HCT116 (cell line): ENCODE measurements around the gene SPIRE2. TPM values are rescaled to one million over a fixed set of nuclear protein-coding genes. Genes with fewer than 3 reads are reported as not detected.

ENCODE experiments used
- ATAC-seq: fragments of 200-7000 bp; cut with Tn5 transposase; 2 replicates; pipeline ENCODE4 v1.9.1; 2020; ENCODE audit warnings: mild to moderate bottlenecking, moderate library complexity
- BruUV-seq: library from RNA; stranded (reverse); fragments of 400-500 nt; replicated peaks from 2 replicates; lab custom pipeline; 2021; lab: Mats Ljungman, UMichigan
- CTCF ChIA-PET: fragments of 300-600 bp; sonication (Branson Sonifier 250); formaldehyde crosslinking; loops from one replicate; lab custom pipeline; 2021; ENCODE audit warnings: antibody characterized with exemption; lab: Charles Lee
- POLR2A ChIA-PET: fragments of 300-600, 350-600 bp; sonication (Branson Sonifier 250); formaldehyde crosslinking; loops from one replicate; lab custom pipeline; 2021; ENCODE audit warnings: antibody characterized with exemption; lab: Charles Lee
- RAD21 ChIA-PET, 2 experiments: fragments of 300-600 bp; sonication (Branson Sonifier 250); formaldehyde crosslinking; loops; one replicate each; lab custom pipeline; 2023; ENCODE audit warnings: low total read pairs in 2 of 2; ENCODE audit not compliant: uncharacterized antibody in 2 of 2, unreplicated experiment in 2 of 2, low non-redundant PET in 1 of 2; lab: Charles Lee
- DNase-seq: peaks from one replicate; pipeline ENCODE4 v3.0.0-alpha.2; 2010; ENCODE audit warnings: low read depth, low spot score
- H2AFZ ChIP-seq: fragments of 200-600 bp; shearing (Covaris generic), sonication (generic); 2 replicates; pipeline ENCODE4 v1.6.1; 2017; ENCODE audit warnings: low read depth, mixed run types, mixed read lengths, antibody characterized with exemption, low read length; ENCODE audit not compliant: poor library complexity, severe bottlenecking
- H3K27ac ChIP-seq: 2 replicates; pipeline ENCODE4 v1.5.1; 2012; ENCODE audit warnings: low read depth, low read length
- H3K27me3 ChIP-seq: fragments of 200-600 bp; sonication (generic); 2 replicates; pipeline ENCODE4 v1.6.1; 2016; ENCODE audit warnings: mixed run types, low read length, mixed read lengths; ENCODE audit not compliant: insufficient read depth
- H3K36me3 ChIP-seq, 2 experiments: fragments of 200-500 bp in 1 of 2; fragments of 200-600 bp in 1 of 2; sonication (Bioruptor generic) in 1 of 2; sonication (generic) in 1 of 2; 2 replicates each; pipeline versions ENCODE4 v1.5.1 to v1.6.1; 2014 to 2016; ENCODE audit warnings: low read length in 2 of 2, inconsistent platforms in 1 of 2, mixed read lengths in 1 of 2, mixed run types in 1 of 2; ENCODE audit not compliant: insufficient read depth in 2 of 2, control insufficient read depth in 1 of 2
- H3K4me1 ChIP-seq, 2 experiments: fragments of 200-600 bp in 1 of 2; sonication (generic) in 1 of 2; 2 replicates each; pipeline versions ENCODE4 v1.5.1 to v1.6.1; 2012 to 2017; ENCODE audit warnings: low read length in 2 of 2, inconsistent platforms in 1 of 2, mild to moderate bottlenecking in 1 of 2, mixed read lengths in 1 of 2, mixed run types in 1 of 2, moderate library complexity in 1 of 2; ENCODE audit not compliant: insufficient read depth in 2 of 2, control insufficient read depth in 1 of 2
- H3K4me2 ChIP-seq: fragments of 200-600 bp; sonication (generic); 2 replicates; pipeline ENCODE4 v1.6.1; 2017; ENCODE audit warnings: mixed run types, low read length, mixed read lengths
- H3K4me3 ChIP-seq, 2 experiments: fragments of 200-600 bp in 1 of 2; sonication (generic) in 1 of 2; replicated peaks in 1 of 2; 2 replicates each; pipeline ENCODE4 v1.5.1; 2011 to 2016; ENCODE audit warnings: low read length in 2 of 2, control low read depth in 1 of 2, low read depth in 1 of 2, mild to moderate bottlenecking in 1 of 2, mixed read lengths in 1 of 2, mixed run types in 1 of 2
- H3K79me2 ChIP-seq: fragments of 200-600 bp; sonication (generic); 2 replicates; pipeline ENCODE4 v1.6.1; 2017; ENCODE audit warnings: mild to moderate bottlenecking, mixed run types, low read length, moderate library complexity, mixed read lengths; ENCODE audit not compliant: insufficient read depth
- H3K9ac ChIP-seq: fragments of 200-600 bp; sonication (generic); 2 replicates; pipeline ENCODE4 v1.6.1; 2016; ENCODE audit warnings: low read length, mixed read lengths
- H3K9me2 ChIP-seq: fragments of 200-600 bp; sonication (generic), shearing (Covaris generic); 2 replicates; pipeline ENCODE4 v1.6.1; 2017; ENCODE audit warnings: mixed run types, mild to moderate bottlenecking, moderate library complexity; ENCODE audit not compliant: insufficient read depth
- H3K9me3 ChIP-seq, 2 experiments: fragments of 200-500 bp in 1 of 2; fragments of 200-600 bp in 1 of 2; sonication (Bioruptor generic) in 1 of 2; sonication (generic) in 1 of 2; 2 replicates each; pipeline ENCODE4 v1.6.1; 2014 to 2017; ENCODE audit warnings: low read length in 2 of 2, mixed read lengths in 2 of 2, inconsistent platforms in 1 of 2, low read depth in 1 of 2, mild to moderate bottlenecking in 1 of 2, mixed run types in 1 of 2, moderate library complexity in 1 of 2; ENCODE audit not compliant: control insufficient read depth in 1 of 2, insufficient read depth in 1 of 2
- H4K20me1 ChIP-seq: fragments of 200-600 bp; sonication (generic), shearing (Covaris generic); 2 replicates; pipeline ENCODE4 v1.6.1; 2017; ENCODE audit warnings: mixed run types, mild to moderate bottlenecking, moderate library complexity; ENCODE audit not compliant: insufficient read depth
- CEBPB ChIP-seq: IDR thresholded peaks from 2 replicates; pipeline ENCODE4 v1.6.1; 2012; ENCODE audit warnings: low read depth
- EGR1 ChIP-seq: IDR thresholded peaks from 2 replicates; pipeline ENCODE4 v1.6.1; 2012; ENCODE audit warnings: low read depth
- ELF1 ChIP-seq: IDR thresholded peaks from 2 replicates; pipeline ENCODE4 v1.6.1; 2012; ENCODE audit warnings: low read depth, borderline replicate concordance
- EZH2 ChIP-seq: fragments of 200-600 bp; sonication (generic); IDR thresholded peaks from 2 replicates; pipeline ENCODE4 v1.6.1; 2017; ENCODE audit warnings: antibody characterized with exemption, mixed run types
- EZH2phosphoT487 ChIP-seq: fragments of 200-600 bp; IDR thresholded peaks from 2 replicates; pipeline ENCODE4 v1.6.1; 2018; ENCODE audit warnings: antibody characterized with exemption, borderline replicate concordance
- FOSL1 ChIP-seq: IDR thresholded peaks from 2 replicates; pipeline ENCODE4 v1.6.1; 2012; ENCODE audit warnings: low read depth
- JUND ChIP-seq: IDR thresholded peaks from 2 replicates; pipeline ENCODE4 v1.6.1; 2012
- POLR2A ChIP-seq: IDR thresholded peaks from 2 replicates; pipeline ENCODE4 v1.7.0; 2011; ENCODE audit warnings: borderline replicate concordance; ENCODE audit not compliant: insufficient read depth, insufficient read length; ENCODE audit errors: extremely low read depth
- RAD21 ChIP-seq: IDR thresholded peaks from 2 replicates; pipeline ENCODE4 v1.6.1; 2012; ENCODE audit warnings: low read depth, mild to moderate bottlenecking
- SRF ChIP-seq: IDR thresholded peaks from 2 replicates; pipeline ENCODE4 v1.6.1; 2012; ENCODE audit warnings: low read depth
- ZFX ChIP-seq: fragments of 450-650 bp; IDR thresholded peaks from 2 replicates; pipeline ENCODE4 v1.6.1; 2017
- intact Hi-C: fragments of 100-400 bp; cut with micrococcal nuclease; formaldehyde crosslinking; loops from 2 replicates; pipeline ENCODE4 v1.10.0; 2022
- total RNA-seq: library from RNA; stranded (reverse); gene quantifications from one replicate; pipeline ENCODE4 v1.2.1, GENCODE V29; 2021; ENCODE audit not compliant: unreplicated experiment
- TF ChIP-seq, protein P1 (sequence below): IDR thresholded peaks from 2 replicates; pipeline ENCODE4 v1.6.1; 2012; ENCODE audit warnings: low read depth
- TF ChIP-seq, protein P2 (sequence below): IDR thresholded peaks from 2 replicates; pipeline ENCODE4 v1.6.1; 2012
- TF ChIP-seq, protein P3 (sequence below), 3 experiments: fragments of 200-600 bp in 1 of 3; sonication (generic) in 1 of 3; IDR thresholded peaks in 2 of 3; conservative IDR thresholded peaks in 1 of 3; 2 replicates each; pipeline ENCODE4 v1.5.1; 2012 to 2017; ENCODE audit warnings: low read depth in 2 of 3, low read length in 2 of 3, antibody characterized with exemption in 1 of 3, borderline replicate concordance in 1 of 3, control low read depth in 1 of 3, mild to moderate bottlenecking in 1 of 3, mixed read lengths in 1 of 3, mixed run types in 1 of 3, moderate library complexity in 1 of 3; ENCODE audit not compliant: insufficient read depth in 1 of 3

SPIRE2 gene
- total RNA-seq, 1 experiment from 2014 or later: 21.2 TPM

DNA sequence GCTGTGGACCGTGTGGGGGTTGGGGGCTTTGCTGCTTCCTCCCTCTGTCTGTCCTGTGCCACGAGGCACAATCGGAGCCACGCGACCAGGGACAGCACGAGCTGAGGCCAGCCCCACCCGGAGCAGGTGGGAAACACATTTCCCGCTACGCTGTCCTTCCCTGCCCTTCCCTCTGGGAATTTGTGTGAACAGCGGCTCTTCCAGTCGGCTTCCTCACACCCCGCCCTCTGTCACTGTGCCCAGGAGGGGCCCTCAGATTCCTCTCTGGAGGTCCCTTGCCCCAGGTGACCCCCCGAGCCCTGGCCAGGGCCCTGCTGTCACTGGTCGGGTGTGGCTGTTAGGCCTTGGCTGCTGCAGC is 19.6 kb downstream of the SPIRE2 start:
- no peak overlapping the region for H3K27ac ChIP-seq
- RAD21 ChIA-PET: no interaction called here
- CTCF ChIA-PET: no interaction called here
- no peaks in the 10 kb centered on the region for H3K9me3 ChIP-seq
- peaks cover 0 to 3% of the 10 kb centered on the region in 2 experiments; a peak in 1 of 4 replicates for H3K4me1 ChIP-seq
- no peak for DNase-seq
- no peaks in the 10 kb centered on the region for H3K79me2 ChIP-seq
- no peak overlapping the region for H3K4me2 ChIP-seq
- intact Hi-C loops: no loop called here
- no peak overlapping the region for H2AFZ ChIP-seq
- no peak overlapping the region for H3K9ac ChIP-seq
- POLR2A ChIA-PET: no interaction called here
- H3K36me3 ChIP-seq: no peaks in the 10 kb centered on the region
- no peaks in the 10 kb centered on the region for H3K9me2 ChIP-seq
- no peaks in the 10 kb centered on the region for H4K20me1 ChIP-seq
- no TSS peak for BruUV-seq
- no peak for ATAC-seq
- H3K4me3 ChIP-seq: no peak overlapping the region
- TF ChIP-seq SRF: no peak
- TF ChIP-seq EGR1: no peak
- no peak for TF ChIP-seq RAD21
- no peaks in the 10 kb centered on the region for H3K27me3 ChIP-seq

DNA sequence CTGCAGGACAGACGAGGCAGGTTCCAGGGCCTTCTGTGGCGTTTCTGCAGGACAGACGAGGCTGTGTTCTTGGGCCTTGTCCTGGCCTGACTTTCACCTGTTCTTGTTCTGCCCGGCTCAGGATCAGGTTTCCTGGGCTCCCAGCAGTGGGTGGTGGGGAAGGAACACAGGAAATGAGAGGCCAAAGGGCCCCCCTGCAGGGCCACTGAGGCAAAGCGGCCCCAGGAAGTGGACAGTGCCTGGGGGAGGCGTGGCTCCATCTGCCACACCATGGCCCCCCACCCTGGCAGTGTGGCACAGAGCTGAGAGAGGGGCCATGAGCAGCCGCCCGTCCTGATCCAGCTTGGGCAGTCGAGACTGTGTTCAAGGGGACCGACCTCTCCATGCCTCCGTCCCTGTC is 20.7 kb downstream of the SPIRE2 start:
- ATAC-seq (no peak), DNase-seq (no peak)
- intact Hi-C loops: no loop called here
- no peaks in the 10 kb centered on the region for H3K79me2 ChIP-seq
- no peaks in the 10 kb centered on the region for H4K20me1 ChIP-seq
- no peaks in the 10 kb centered on the region for H3K9me2 ChIP-seq
- H2AFZ ChIP-seq: no peak overlapping the region
- no peak overlapping the region for H3K4me2 ChIP-seq
- H3K36me3 ChIP-seq: no peaks in the 10 kb centered on the region
- RAD21 ChIA-PET: no interaction called here
- CTCF ChIA-PET: no interaction called here
- H3K9me3 ChIP-seq: no peaks in the 10 kb centered on the region
- H3K27ac ChIP-seq: no peak overlapping the region
- POLR2A ChIA-PET: no interaction called here
- no peaks in the 10 kb centered on the region for H3K27me3 ChIP-seq
- no peak overlapping the region for H3K9ac ChIP-seq
- no peaks in the 10 kb centered on the region for H3K4me1 ChIP-seq
- no TSS peak for BruUV-seq
- H3K4me3 ChIP-seq: no peak overlapping the region
- TF ChIP-seq RAD21 (no peak), EZH2phosphoT487 (no peak), POLR2A (no peak), FOSL1 (no peak), JUND (no peak), ZFX (no peak), EZH2 (no peak), EGR1 (no peak), CEBPB (no peak), SRF (no peak), ELF1 (no peak)
- TF ChIP-seq, protein P1, sequence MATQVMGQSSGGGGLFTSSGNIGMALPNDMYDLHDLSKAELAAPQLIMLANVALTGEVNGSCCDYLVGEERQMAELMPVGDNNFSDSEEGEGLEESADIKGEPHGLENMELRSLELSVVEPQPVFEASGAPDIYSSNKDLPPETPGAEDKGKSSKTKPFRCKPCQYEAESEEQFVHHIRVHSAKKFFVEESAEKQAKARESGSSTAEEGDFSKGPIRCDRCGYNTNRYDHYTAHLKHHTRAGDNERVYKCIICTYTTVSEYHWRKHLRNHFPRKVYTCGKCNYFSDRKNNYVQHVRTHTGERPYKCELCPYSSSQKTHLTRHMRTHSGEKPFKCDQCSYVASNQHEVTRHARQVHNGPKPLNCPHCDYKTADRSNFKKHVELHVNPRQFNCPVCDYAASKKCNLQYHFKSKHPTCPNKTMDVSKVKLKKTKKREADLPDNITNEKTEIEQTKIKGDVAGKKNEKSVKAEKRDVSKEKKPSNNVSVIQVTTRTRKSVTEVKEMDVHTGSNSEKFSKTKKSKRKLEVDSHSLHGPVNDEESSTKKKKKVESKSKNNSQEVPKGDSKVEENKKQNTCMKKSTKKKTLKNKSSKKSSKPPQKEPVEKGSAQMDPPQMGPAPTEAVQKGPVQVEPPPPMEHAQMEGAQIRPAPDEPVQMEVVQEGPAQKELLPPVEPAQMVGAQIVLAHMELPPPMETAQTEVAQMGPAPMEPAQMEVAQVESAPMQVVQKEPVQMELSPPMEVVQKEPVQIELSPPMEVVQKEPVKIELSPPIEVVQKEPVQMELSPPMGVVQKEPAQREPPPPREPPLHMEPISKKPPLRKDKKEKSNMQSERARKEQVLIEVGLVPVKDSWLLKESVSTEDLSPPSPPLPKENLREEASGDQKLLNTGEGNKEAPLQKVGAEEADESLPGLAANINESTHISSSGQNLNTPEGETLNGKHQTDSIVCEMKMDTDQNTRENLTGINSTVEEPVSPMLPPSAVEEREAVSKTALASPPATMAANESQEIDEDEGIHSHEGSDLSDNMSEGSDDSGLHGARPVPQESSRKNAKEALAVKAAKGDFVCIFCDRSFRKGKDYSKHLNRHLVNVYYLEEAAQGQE: no peak
- TF ChIP-seq, protein P2, sequence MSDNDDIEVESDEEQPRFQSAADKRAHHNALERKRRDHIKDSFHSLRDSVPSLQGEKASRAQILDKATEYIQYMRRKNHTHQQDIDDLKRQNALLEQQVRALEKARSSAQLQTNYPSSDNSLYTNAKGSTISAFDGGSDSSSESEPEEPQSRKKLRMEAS: no peak
- TF ChIP-seq, protein P3, sequence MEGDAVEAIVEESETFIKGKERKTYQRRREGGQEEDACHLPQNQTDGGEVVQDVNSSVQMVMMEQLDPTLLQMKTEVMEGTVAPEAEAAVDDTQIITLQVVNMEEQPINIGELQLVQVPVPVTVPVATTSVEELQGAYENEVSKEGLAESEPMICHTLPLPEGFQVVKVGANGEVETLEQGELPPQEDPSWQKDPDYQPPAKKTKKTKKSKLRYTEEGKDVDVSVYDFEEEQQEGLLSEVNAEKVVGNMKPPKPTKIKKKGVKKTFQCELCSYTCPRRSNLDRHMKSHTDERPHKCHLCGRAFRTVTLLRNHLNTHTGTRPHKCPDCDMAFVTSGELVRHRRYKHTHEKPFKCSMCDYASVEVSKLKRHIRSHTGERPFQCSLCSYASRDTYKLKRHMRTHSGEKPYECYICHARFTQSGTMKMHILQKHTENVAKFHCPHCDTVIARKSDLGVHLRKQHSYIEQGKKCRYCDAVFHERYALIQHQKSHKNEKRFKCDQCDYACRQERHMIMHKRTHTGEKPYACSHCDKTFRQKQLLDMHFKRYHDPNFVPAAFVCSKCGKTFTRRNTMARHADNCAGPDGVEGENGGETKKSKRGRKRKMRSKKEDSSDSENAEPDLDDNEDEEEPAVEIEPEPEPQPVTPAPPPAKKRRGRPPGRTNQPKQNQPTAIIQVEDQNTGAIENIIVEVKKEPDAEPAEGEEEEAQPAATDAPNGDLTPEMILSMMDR (IDR thresholded peaks at IDR 0.05 in 2 of 3, conservative IDR thresholded peaks at IDR 0.05 in 1 of 3; ENCODE audit: borderline replicate concordance in 1 of 3, insufficient read depth in 1 of 3, low read depth in 2 of 3, low read length in 2 of 3): no peak
